Adipocyte (in vitro differentiated cells): ENCODE measurements around the gene PCTP.

ENCODE experiments used
- DNase-seq: peaks from one replicate; pipeline ENCODE4 v3.0.0-alpha.2; 2015; ENCODE audit warnings: low read depth
- H3K27me3 ChIP-seq: replicated peaks from 2 replicates; pipeline ENCODE4 v1.7.0; 2013; ENCODE audit warnings: mild to moderate bottlenecking, low read length, moderate library complexity; ENCODE audit not compliant: control insufficient read depth, insufficient read depth
- H3K36me3 ChIP-seq: 2 replicates; pipeline ENCODE4 v1.7.0; 2013; ENCODE audit warnings: low read length, mild to moderate bottlenecking, moderate library complexity; ENCODE audit not compliant: control insufficient read depth, insufficient read depth, severe bottlenecking
- H3K4me1 ChIP-seq: 2 replicates; pipeline ENCODE4 v1.7.0; 2013; ENCODE audit warnings: mild to moderate bottlenecking, low read length, moderate library complexity; ENCODE audit not compliant: control insufficient read depth, insufficient read depth
- H3K4me3 ChIP-seq: 2 replicates; pipeline ENCODE4 v1.7.0; 2013; ENCODE audit warnings: mild to moderate bottlenecking, low read length, moderate library complexity
- H3K9ac ChIP-seq: 2 replicates; pipeline ENCODE4 v1.7.0; 2013; ENCODE audit warnings: mild to moderate bottlenecking, low read length, moderate library complexity
- H3K9me3 ChIP-seq: 2 replicates; pipeline ENCODE4 v1.7.0; 2013; ENCODE audit warnings: mild to moderate bottlenecking, low read length, moderate library complexity; ENCODE audit not compliant: control insufficient read depth

PCTP gene

DNA sequence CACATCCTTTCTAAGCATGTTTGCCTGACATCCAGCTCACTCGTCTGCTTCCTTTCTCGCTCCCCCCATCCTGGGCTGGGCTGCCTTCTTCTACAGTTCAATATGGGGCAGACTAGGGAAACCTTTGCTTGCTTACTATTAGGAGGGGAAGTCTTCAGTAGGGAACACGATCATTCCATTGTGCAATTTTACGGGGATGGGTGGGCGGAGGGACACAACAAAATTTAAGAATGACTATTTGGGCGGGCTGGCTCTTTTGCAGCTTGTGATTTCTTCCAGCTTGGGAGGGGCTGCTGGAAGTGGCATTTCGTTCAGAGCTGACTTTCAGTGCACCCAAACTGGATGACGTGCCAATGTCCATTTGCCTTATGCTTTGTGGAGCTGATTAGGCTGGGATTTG lies 25.4 kb downstream of the PCTP start:
- Histone ChIP-seq H3K4me3 (no peak overlapping the region), H3K9ac (no peak overlapping the region), H3K36me3 (peaks cover 74% of the 10 kb centered on the region), H3K4me1 (no peaks in the 10 kb centered on the region), H3K9me3 (no peaks in the 10 kb centered on the region), H3K27me3 (no peaks in the 10 kb centered on the region)
- no peak for DNase-seq

DNA sequence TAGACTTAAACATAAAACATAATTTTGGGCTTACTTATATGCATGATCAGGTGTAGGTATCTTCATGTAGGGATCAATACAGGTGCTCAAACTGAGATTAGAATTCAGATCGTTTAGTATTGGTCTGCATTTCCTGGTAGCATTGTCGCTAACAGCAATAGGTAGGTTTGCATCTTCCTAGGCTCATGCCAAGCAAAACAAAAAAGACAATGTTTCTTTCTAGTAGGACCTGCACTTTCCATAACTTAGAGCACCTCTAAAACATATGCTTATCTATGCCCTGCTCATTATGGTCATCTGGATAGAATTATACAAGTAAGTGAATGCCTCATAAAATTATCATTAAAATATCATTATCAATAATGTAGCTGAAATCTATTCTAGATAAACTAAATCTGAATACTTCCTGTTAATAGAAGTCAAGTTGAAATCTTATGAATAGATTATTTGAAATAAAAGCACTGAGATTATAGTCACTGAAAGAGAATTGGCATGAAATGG lies 26.7 kb downstream of the PCTP start:
- Histone ChIP-seq H3K27me3 (no peaks in the 10 kb centered on the region), H3K4me1 (no peaks in the 10 kb centered on the region), H3K36me3 (peaks cover 65% of the 10 kb centered on the region), H3K9me3 (no peaks in the 10 kb centered on the region), H3K9ac (no peak overlapping the region), H3K4me3 (no peak overlapping the region)
- no peak for DNase-seq

DNA sequence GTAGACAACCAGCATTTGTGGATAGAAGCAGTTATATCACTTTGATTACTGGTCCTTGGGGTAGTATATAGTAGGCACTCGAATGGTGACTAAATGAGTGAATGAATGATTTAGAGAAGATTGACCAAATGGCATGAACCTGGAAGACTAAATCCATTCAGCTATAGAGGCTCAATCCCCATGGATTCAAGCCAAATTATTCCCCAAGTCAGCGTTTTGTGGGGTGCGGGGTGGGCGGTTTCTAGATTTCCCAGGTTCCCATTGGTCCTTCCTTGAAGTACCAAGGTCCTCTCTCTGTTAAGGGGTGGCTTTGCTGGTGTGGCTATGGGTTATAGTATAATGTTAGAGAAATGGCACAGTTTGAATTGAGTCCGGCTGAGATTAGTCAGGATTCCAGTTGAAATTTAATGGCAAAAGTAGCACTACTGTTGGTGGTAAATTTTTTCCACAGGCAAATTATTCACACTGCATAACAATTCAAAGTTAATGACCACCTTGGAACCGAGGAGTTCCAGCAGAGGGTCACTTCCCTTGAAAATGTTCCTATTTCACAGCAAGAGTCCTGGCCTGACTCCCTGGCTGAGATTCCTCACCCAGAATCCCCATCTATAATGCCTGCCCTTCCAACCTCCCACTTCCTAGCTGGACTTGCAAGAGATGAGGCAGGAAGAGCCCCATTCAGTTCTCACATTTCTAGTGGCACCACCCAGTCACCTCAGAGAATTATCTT lies 27.7 kb downstream of the PCTP start:
- Histone ChIP-seq H3K4me1 (peaks cover 6% of the 10 kb centered on the region), H3K36me3 (peaks cover 56% of the 10 kb centered on the region), H3K4me3 (no peak overlapping the region), H3K27me3 (no peaks in the 10 kb centered on the region), H3K9ac (no peak overlapping the region), H3K9me3 (no peaks in the 10 kb centered on the region)
- no peak for DNase-seq

DNA sequence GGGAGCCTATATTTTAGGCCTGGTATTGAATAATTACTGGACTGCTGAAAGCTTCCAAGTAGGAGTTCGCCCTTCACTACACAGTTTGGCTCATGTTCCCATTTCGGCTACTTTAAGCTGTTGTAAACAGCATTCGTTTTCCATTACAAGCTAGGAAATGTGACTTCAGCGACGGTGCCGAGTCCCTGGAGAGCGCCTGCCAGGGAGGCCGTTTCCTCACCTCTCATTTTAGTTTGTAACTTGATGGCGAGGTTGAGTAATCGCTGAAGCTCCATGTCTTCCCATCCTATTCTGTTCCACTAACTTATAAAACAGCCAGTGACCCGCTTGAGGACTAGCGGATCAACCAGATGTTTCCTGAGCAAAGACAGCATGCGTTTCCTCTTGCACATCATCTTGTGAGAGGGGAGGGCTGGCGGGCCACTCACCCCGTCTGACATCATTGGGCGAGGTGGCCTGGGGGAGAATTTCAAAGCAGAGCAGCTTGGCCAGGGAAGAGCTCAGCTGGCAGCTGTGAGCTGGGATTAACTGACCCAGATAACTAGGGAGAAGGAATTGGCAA lies 32.9 kb downstream of the PCTP start:
- no peaks in the 10 kb centered on the region for H3K9me3 ChIP-seq
- peaks cover 6% of the 10 kb centered on the region for H3K36me3 ChIP-seq
- no peak overlapping the region for H3K9ac ChIP-seq
- H3K4me3 ChIP-seq, result no peak overlapping the region
- H3K4me1 ChIP-seq, result peaks cover 12% of the 10 kb centered on the region
- H3K27me3 ChIP-seq, result no peaks in the 10 kb centered on the region
- peak; percentile 44 for DNase-seq

DNA sequence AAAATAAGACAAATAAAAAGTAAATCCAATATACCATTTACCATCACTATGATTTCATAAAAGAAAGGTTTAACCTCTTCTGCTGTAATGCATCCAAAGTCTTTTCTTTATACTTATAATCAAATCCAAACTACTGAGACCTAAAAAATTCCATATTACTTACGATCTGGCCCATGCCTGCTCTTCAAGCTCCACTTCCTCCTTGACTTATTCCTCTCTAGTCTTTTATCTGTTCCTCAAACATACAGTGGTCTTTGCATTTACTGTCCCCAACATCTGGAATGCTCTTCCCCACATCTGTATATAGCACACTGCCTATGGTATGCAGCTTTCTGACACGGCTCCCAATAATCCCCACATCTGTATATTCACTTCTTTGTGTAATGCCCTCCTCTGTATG lies 33.8 kb downstream of the PCTP start:
- H3K4me3 ChIP-seq, result no peak overlapping the region
- H3K27me3 ChIP-seq, result no peaks in the 10 kb centered on the region
- DNase-seq, result no peak
- no peaks in the 10 kb centered on the region for H3K36me3 ChIP-seq
- H3K9ac ChIP-seq, result no peak overlapping the region
- H3K4me1 ChIP-seq, result peaks cover 12% of the 10 kb centered on the region
- no peaks in the 10 kb centered on the region for H3K9me3 ChIP-seq

DNA sequence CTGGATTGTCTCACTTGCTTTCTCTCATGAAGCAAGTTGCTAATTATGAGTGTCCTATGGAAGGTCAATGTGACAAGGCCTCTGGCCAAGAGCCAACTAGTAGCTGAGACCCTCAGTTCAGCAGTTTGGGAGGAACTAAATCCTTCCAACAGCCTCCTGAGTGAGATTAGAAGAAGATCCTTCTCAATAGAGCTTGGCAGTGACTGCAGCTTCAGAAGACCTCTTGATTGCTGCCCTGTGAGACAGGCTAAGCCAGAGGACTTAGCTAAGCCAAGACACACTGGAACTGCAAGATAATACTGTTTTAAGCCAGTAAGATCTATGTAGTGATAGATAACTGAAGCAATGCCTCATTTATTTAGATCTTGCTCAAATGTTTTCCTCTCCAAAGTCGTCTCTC lies 34.3 kb downstream of the PCTP start:
- Histone ChIP-seq H3K36me3 (no peaks in the 10 kb centered on the region), H3K9me3 (no peaks in the 10 kb centered on the region), H3K27me3 (no peaks in the 10 kb centered on the region), H3K4me3 (no peak overlapping the region), H3K9ac (no peak overlapping the region), H3K4me1 (peaks cover 12% of the 10 kb centered on the region)
- no peak for DNase-seq

GRCh38 chr17:55793272-55793671 lies 42.4 kb downstream of the PCTP start:
- peaks cover 7% of the 10 kb centered on the region for H3K4me1 ChIP-seq
- no peak overlapping the region for H3K9ac ChIP-seq
- H3K36me3 ChIP-seq, result no peaks in the 10 kb centered on the region
- H3K4me3 ChIP-seq, result no peak overlapping the region
- no peaks in the 10 kb centered on the region for H3K27me3 ChIP-seq
- DNase-seq, result no peak
- H3K9me3 ChIP-seq, result peaks cover 3% of the 10 kb centered on the region

DNA sequence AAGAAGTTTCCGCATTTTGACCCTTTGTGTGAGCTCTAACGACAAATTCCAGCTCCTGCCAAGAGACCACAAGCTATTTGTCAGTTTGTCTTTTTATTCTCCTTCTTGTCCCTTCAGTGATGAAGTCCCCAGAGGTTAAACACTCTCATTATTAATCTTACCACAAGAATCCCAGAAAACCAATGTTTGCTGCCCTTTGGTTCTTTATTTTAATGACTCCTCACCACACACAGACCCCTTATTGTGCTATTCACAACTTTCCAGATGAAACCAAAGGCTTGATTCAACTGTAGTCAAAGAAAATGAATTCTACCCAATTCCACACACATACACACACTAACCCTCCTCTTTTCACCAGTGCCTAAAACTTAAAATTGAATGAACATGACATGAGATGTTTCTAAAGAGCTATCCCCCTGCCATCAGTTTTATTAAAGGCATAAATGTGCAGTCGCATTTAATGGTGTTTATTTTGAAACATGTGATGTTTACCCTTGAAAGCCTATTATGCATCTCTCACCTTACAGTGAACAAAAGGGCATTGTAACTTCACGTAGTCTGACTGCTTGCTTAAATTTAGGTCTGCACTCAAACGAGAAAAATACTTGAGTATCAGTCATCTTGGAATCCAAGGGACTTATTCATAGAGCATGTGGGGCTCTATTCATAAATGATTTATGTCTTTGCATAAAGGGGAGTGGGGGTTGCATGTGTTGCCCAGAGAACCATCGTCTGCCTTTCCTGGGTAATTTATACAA lies 44.1 kb downstream of the PCTP start:
- H3K9ac ChIP-seq, result no peak overlapping the region
- no peaks in the 10 kb centered on the region for H3K27me3 ChIP-seq
- no peak for DNase-seq
- H3K36me3 ChIP-seq, result no peaks in the 10 kb centered on the region
- peaks cover 7% of the 10 kb centered on the region for H3K9me3 ChIP-seq
- H3K4me3 ChIP-seq, result no peak overlapping the region
- H3K4me1 ChIP-seq, result peaks cover 7% of the 10 kb centered on the region

GRCh38 chr17:55806745-55807495 lies 56.1 kb downstream of the PCTP start:
- Histone ChIP-seq H3K27me3 (no peaks in the 10 kb centered on the region), H3K4me1 (no peaks in the 10 kb centered on the region), H3K9ac (no peak overlapping the region), H3K4me3 (no peak overlapping the region), H3K9me3 (no peaks in the 10 kb centered on the region), H3K36me3 (no peaks in the 10 kb centered on the region)
- no peak for DNase-seq

DNA sequence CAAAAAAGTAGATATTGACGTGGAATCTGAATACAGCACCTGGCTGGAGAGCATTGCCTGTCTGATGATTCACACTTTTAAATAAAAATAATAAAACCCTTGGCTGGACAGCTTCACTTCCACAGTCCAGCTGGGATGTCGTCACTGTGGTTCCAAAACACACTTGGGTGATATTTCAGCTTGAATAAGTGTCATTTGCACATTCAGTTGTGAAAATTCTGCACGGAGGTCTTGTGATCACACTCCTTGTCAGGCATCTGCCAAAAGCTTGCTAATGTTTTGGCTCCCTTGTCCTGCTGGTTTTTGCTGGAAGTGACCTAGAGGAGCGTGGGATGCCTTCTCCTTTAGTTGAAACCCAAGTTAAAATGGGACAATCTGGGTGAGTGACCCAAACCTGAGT lies 60.7 kb downstream of the PCTP start:
- H3K27me3 ChIP-seq, result no peaks in the 10 kb centered on the region

GRCh38 chr17:55812323-55812722 lies 61.5 kb downstream of the PCTP start:
- Histone ChIP-seq H3K9me3 (no peaks in the 10 kb centered on the region), H3K9ac (no peak overlapping the region), H3K36me3 (no peaks in the 10 kb centered on the region), H3K4me1 (no peaks in the 10 kb centered on the region), H3K27me3 (no peaks in the 10 kb centered on the region), H3K4me3 (no peak overlapping the region)
- no peak for DNase-seq

More for the DNA sequence above, 60.7 kb downstream of the PCTP start:
- H3K4me3 ChIP-seq, result no peak overlapping the region
- H3K9me3 ChIP-seq, result no peaks in the 10 kb centered on the region
- H3K9ac ChIP-seq, result no peak overlapping the region
- H3K4me1 ChIP-seq, result no peaks in the 10 kb centered on the region
- no peaks in the 10 kb centered on the region for H3K36me3 ChIP-seq
- no peak for DNase-seq
